H1 (cell line): ENCODE measurements around the gene DOCK10. TPM values are rescaled to one million over a fixed set of nuclear protein-coding genes. Genes with fewer than 3 reads are reported as not detected.

Experiments used
- CTCF ChIA-PET: fragments of 300-600 bp; sonication (Branson Sonifier 250); formaldehyde crosslinking; loops from one replicate; lab custom pipeline; 2021; ENCODE audit not compliant: partially characterized antibody; lab: Charles Lee
- POLR2A ChIA-PET: fragments of 300-600 bp; sonication (Branson Sonifier 250); formaldehyde crosslinking; loops from one replicate; lab custom pipeline; 2021; ENCODE audit warnings: inconsistent platforms; ENCODE audit not compliant: partially characterized antibody; lab: Charles Lee
- DNase-seq, 2 experiments: peaks; one replicate each; pipeline versions ENCODE4 v3.0.0 to v3.0.0-alpha.2; 2010 to 2022; ENCODE audit warnings: low spot score in 2 of 2, low read depth in 1 of 2, mixed read lengths in 1 of 2
- FAIRE-seq: peaks from 2 replicates; lab custom pipeline; 2011; peaks lifted over from hg19 to GRCh38; lab: Jason Lieb, UNC
- H2AFZ ChIP-seq: 2 replicates; pipeline ENCODE4 v1.8.1; 2012; ENCODE audit warnings: low read length, inconsistent platforms
- H2AK5ac ChIP-seq: 2 replicates; pipeline ENCODE4 v1.6.1; 2013; ENCODE audit warnings: low read depth, low read length
- H2BK120ac ChIP-seq: replicated peaks from 2 replicates; pipeline ENCODE3; 2013; ENCODE audit warnings: low read depth, low read length, inconsistent platforms
- H2BK12ac ChIP-seq: 2 replicates; pipeline ENCODE4 v1.6.1; 2013; ENCODE audit warnings: low read depth, low read length
- H2BK15ac ChIP-seq: 2 replicates; pipeline ENCODE4 v1.6.1; 2013; ENCODE audit warnings: low read length
- H2BK20ac ChIP-seq: 2 replicates; pipeline ENCODE4 v1.6.1; 2013; ENCODE audit warnings: low read length
- H2BK5ac ChIP-seq: 2 replicates; pipeline ENCODE4 v1.6.1; 2013; ENCODE audit warnings: low read depth, low read length
- H3K14ac ChIP-seq: 2 replicates; pipeline ENCODE4 v1.6.1; 2013; ENCODE audit warnings: inconsistent platforms; ENCODE audit not compliant: insufficient read length
- H3K18ac ChIP-seq: 2 replicates; pipeline ENCODE4 v1.6.1; 2013; ENCODE audit warnings: low read length; ENCODE audit errors: extremely low read depth
- H3K23ac ChIP-seq: 2 replicates; pipeline ENCODE4 v1.6.1; 2013; ENCODE audit warnings: inconsistent platforms; ENCODE audit not compliant: insufficient read length
- H3K23me2 ChIP-seq: 2 replicates; pipeline ENCODE4 v1.6.1; 2013; ENCODE audit warnings: low read depth, low read length
- H3K27ac ChIP-seq: 2 replicates; pipeline ENCODE4 v1.6.1; 2011; ENCODE audit warnings: low read depth, low read length, inconsistent platforms
- H3K27me3 ChIP-seq, 4 experiments: replicated peaks in 1 of 4; 1 replicate in 1 of 4; 2 replicates in 3 of 4; pipeline versions ENCODE4 v1.6.1 to v1.8.1; 2011 to 2013; ENCODE audit warnings: low read length in 3 of 4, mild to moderate bottlenecking in 3 of 4, inconsistent platforms in 2 of 4, mixed read lengths in 2 of 4, moderate library complexity in 1 of 4; ENCODE audit not compliant: control insufficient read depth in 3 of 4, insufficient read depth in 3 of 4; ENCODE audit errors: extremely low read depth in 1 of 4
- H3K36me3 ChIP-seq, 4 experiments: 2 replicates each; pipeline versions ENCODE4 v1.6.1 to v1.8.1; 2011 to 2013; ENCODE audit warnings: mild to moderate bottlenecking in 4 of 4, low read length in 3 of 4, moderate library complexity in 2 of 4, control low read depth in 1 of 4, inconsistent platforms in 1 of 4; ENCODE audit not compliant: insufficient read depth in 4 of 4, control insufficient read depth in 2 of 4
- H3K4ac ChIP-seq: replicated peaks from 2 replicates; pipeline ENCODE3; 2013; ENCODE audit warnings: low read length, low read depth, mixed read lengths, inconsistent platforms; ENCODE audit not compliant: insufficient read length
- H3K4me1 ChIP-seq, 4 experiments: replicated peaks in 1 of 4; 1 replicate in 1 of 4; 2 replicates in 3 of 4; pipeline versions ENCODE4 v1.6.1 to v1.8.1; 2011 to 2013; ENCODE audit warnings: low read length in 3 of 4, inconsistent platforms in 2 of 4, mixed read lengths in 1 of 4; ENCODE audit not compliant: insufficient read depth in 4 of 4, control insufficient read depth in 3 of 4
- H3K4me2 ChIP-seq, 2 experiments: 2 replicates each; pipeline versions ENCODE4 v1.6.1 to v1.8.1; 2011 to 2013; ENCODE audit warnings: low read depth in 2 of 2, low read length in 2 of 2, control low read depth in 1 of 2, inconsistent platforms in 1 of 2, mild to moderate bottlenecking in 1 of 2; ENCODE audit not compliant: insufficient read depth in 1 of 2
- H3K4me3 ChIP-seq, 4 experiments: fragments of 200-600, 300-600 bp in 1 of 4; sonication (generic), shearing (Covaris generic), sonication (Bioruptor Twin) in 1 of 4; 2 replicates each; pipeline versions ENCODE4 v1.5.1 to v1.8.1; 2011 to 2016; ENCODE audit warnings: low read length in 4 of 4, low read depth in 3 of 4, control low read depth in 2 of 4, inconsistent platforms in 2 of 4, mild to moderate bottlenecking in 2 of 4, mixed read lengths in 1 of 4, moderate library complexity in 1 of 4; ENCODE audit not compliant: insufficient read depth in 2 of 4; ENCODE audit errors: extremely low read depth in 1 of 4
- H3K56ac ChIP-seq: replicated peaks from 2 replicates; pipeline ENCODE3; 2013; ENCODE audit warnings: low read depth, mild to moderate bottlenecking, mixed read lengths, low read length, inconsistent platforms; ENCODE audit not compliant: insufficient read length
- H3K79me1 ChIP-seq: 2 replicates; pipeline ENCODE4 v1.6.1; 2013; ENCODE audit warnings: low read depth, low read length, control low read depth
- H3K79me2 ChIP-seq, 2 experiments: 2 replicates each; pipeline versions ENCODE4 v1.6.1 to v1.8.1; 2012 to 2013; ENCODE audit warnings: low read length in 2 of 2, mild to moderate bottlenecking in 2 of 2, inconsistent platforms in 1 of 2; ENCODE audit not compliant: insufficient read depth in 2 of 2, control insufficient read depth in 1 of 2
- H3K9ac ChIP-seq, 4 experiments: replicated peaks in 1 of 4; 1 replicate in 1 of 4; 2 replicates in 3 of 4; pipeline versions ENCODE4 v1.6.1 to v1.8.1; 2011 to 2013; ENCODE audit warnings: low read depth in 3 of 4, low read length in 3 of 4, control low read depth in 2 of 4, mild to moderate bottlenecking in 2 of 4, moderate library complexity in 2 of 4, inconsistent platforms in 1 of 4; ENCODE audit errors: extremely low read depth in 1 of 4
- H3K9me3 ChIP-seq, 2 experiments: 2 replicates each; pipeline versions ENCODE4 v1.6.1 to v1.8.1; 2012 to 2013; ENCODE audit warnings: mild to moderate bottlenecking in 2 of 2, moderate library complexity in 2 of 2, control low read depth in 1 of 2, inconsistent platforms in 1 of 2, low read depth in 1 of 2, low read length in 1 of 2, mixed read lengths in 1 of 2; ENCODE audit not compliant: insufficient read depth in 2 of 2
- H4K20me1 ChIP-seq, 2 experiments: replicated peaks in 1 of 2; 2 replicates each; pipeline versions ENCODE3 to v1.8.1; 2011 to 2013; ENCODE audit warnings: inconsistent platforms in 2 of 2, low read length in 2 of 2, mild to moderate bottlenecking in 1 of 2; ENCODE audit not compliant: insufficient read depth in 2 of 2, control insufficient read depth in 1 of 2
- H4K5ac ChIP-seq: 2 replicates; pipeline ENCODE4 v1.6.1; 2013; ENCODE audit warnings: low read length, low read depth, mixed read lengths, inconsistent platforms; ENCODE audit not compliant: insufficient read length
- H4K8ac ChIP-seq: 2 replicates; pipeline ENCODE4 v1.8.0; 2013; ENCODE audit warnings: mild to moderate bottlenecking, moderate library complexity, low read length, inconsistent platforms; ENCODE audit not compliant: insufficient read depth; ENCODE audit errors: extremely low read depth
- H4K91ac ChIP-seq: replicated peaks from 2 replicates; pipeline ENCODE3; 2013; ENCODE audit warnings: low read length, mixed read lengths, inconsistent platforms; ENCODE audit not compliant: insufficient read length
- RNF2 ChIP-seq: fragments of 200-900, 300-1000 bp; sonication (generic); IDR thresholded peaks from 2 replicates; pipeline ENCODE4 v1.7.1; 2016; ENCODE audit warnings: borderline replicate concordance, low read depth, mild to moderate bottlenecking, antibody characterized with exemption, low read length; ENCODE audit not compliant: poor library complexity, severe bottlenecking; ENCODE audit errors: missing control alignments
- TAF7 ChIP-seq: optimal IDR thresholded peaks from 2 replicates; pipeline ENCODE3; 2011; ENCODE audit warnings: low read depth, mild to moderate bottlenecking, inconsistent platforms, low read length, moderate library complexity, borderline replicate concordance
- WGBS, 2 experiments: shearing (Covaris generic) in 1 of 2; methylation state at CpG; one replicate each; pipeline versions ENCODE4 v1.1.6 to v1.1.7; 2013 to 2015; ENCODE audit warnings: low lambda C conversion rate in 2 of 2, mixed read lengths in 2 of 2, inconsistent platforms in 1 of 2, low coverage in 1 of 2, missing lambda C conversion rate in 1 of 2; ENCODE audit not compliant: insufficient replicate concordance in 2 of 2, insufficient coverage in 1 of 2, insufficient read length in 1 of 2; ENCODE audit errors: extremely low coverage in 1 of 2, missing lambda C conversion rate in 1 of 2; 5-methylcytosine and 5-hydroxymethylcytosine counted together
- polyA plus RNA-seq, 7 experiments: library from polyadenylated mRNA; depleted of rRNA in 3 of 7; stranded (reverse) in 5 of 7; unstranded in 2 of 7; fragments of >200 nt in 5 of 7; fragments of 200-250 nt in 2 of 7; gene quantifications; 1 replicate in 5 of 7; 2 replicates in 1 of 7; 4 replicates in 1 of 7; pipeline versions ENCODE4 v1.2.1 to v1.2.3, GENCODE V29; 2011 to 2013; ENCODE audit warnings: missing spikeins in 2 of 7, mixed read lengths in 2 of 7
- total RNA-seq: library from RNA; stranded (reverse); fragmentation: NEBNext Ultra II Directional; extraction: Animal tissue kit (Norgen Biotek cat#: 25700); gene quantifications from 2 replicates; pipeline ENCODE4 v1.2.1, GENCODE V29; 2021

DOCK10 gene
- total and polyA plus RNA-seq, 2 of the 8 experiments (the other 6 are each of a cell fraction or from before 2014, with no cell fraction given) = 0.33 to 1.6 TPM

- H3K4me1 ChIP-seq = no peaks in the 10 kb centered on the region
- no peak overlapping the region for H3K27ac ChIP-seq
- no peak overlapping the region for H3K4ac ChIP-seq
- ChIA-PET POLR2A (no interaction called here), CTCF (no interaction called here)
- H2BK5ac ChIP-seq = no peak overlapping the region
- no peak overlapping the region for H2AK5ac ChIP-seq
- H2BK15ac ChIP-seq = no peak overlapping the region
- no peaks in the 10 kb centered on the region for H3K9me3 ChIP-seq
- no peak overlapping the region for H3K4me3 ChIP-seq
- H3K23ac ChIP-seq = no peak overlapping the region
- no peak overlapping the region for H2BK20ac ChIP-seq
- H3K14ac ChIP-seq = no peak overlapping the region
- no peak overlapping the region for H4K8ac ChIP-seq
- H4K91ac ChIP-seq = no peak overlapping the region
- H4K5ac ChIP-seq = no peak overlapping the region
- no peak for FAIRE-seq
- no peaks in the 10 kb centered on the region for H3K79me1 ChIP-seq
- no peak overlapping the region for H3K18ac ChIP-seq
- no peak overlapping the region for H3K56ac ChIP-seq
- no peaks in the 10 kb centered on the region for H3K36me3 ChIP-seq
- no peak overlapping the region for H3K4me2 ChIP-seq
- H2AFZ ChIP-seq = no peak overlapping the region
- no peak for DNase-seq
- no peaks in the 10 kb centered on the region for H3K79me2 ChIP-seq
- H4K20me1 ChIP-seq = no peaks in the 10 kb centered on the region
- 96% methylated on average over 1 of the region's 1 CpG; no CpG with 5 or more reads in 1 of the 2 experiments for WGBS, 2 experiments
- H2BK12ac ChIP-seq = no peak overlapping the region
- H3K23me2 ChIP-seq = no peaks in the 10 kb centered on the region; the same call in 1 of the 2 replicates
- no peak overlapping the region for H3K9ac ChIP-seq
- no peaks in the 10 kb centered on the region for H3K27me3 ChIP-seq
- no peak for TF ChIP-seq TAF7
- no peak for TF ChIP-seq RNF2
- TF ChIP-seq, all 59 proteins: peak for 0
- no peak overlapping the region for H2BK120ac ChIP-seq
Observed at GRCh38 chr2:224903621-224904020, 138.6 kb downstream of the DOCK10 start.
